Measurements from ENCODE around the gene MKKS. TPM values are rescaled to one million over a fixed set of nuclear protein-coding genes. Genes with fewer than 3 reads are reported as not detected.

MKKS gene
- total and polyA plus RNA-seq, 9 of the 15 experiments (the other 6 are each of a cell fraction or from before 2014, with no cell fraction given) = 6.8 to 26.8 (median 12.0) TPM

GRCh38 chr20:10433623-10434466 is at the start of gene MKKS (continued):
- TF ChIP-seq ZNF609 (CRISPR knock-in tag; IDR thresholded peaks at IDR 0.05; ENCODE audit: borderline replicate concordance) = no peak
- 0 out of 2 replicates have a peak, but pooled peaks have one; percentile 48 for TF ChIP-seq NKRF (IDR thresholded peaks at IDR 0.05; ENCODE audit: borderline replicate concordance)
- TF ChIP-seq RERE (CRISPR knock-in tag; IDR thresholded peaks at IDR 0.05; ENCODE audit: borderline replicate concordance) = no peak
- no peak for TF ChIP-seq HMGN3 (IDR thresholded peaks at IDR 0.05; ENCODE audit: borderline replicate concordance, extremely low read depth, insufficient read length, low read depth, low read length)
- TF ChIP-seq CLOCK (CRISPR knock-in tag; IDR thresholded peaks at IDR 0.05; ENCODE audit: borderline replicate concordance) = no peak
- TF ChIP-seq EP400 (IDR thresholded peaks at IDR 0.05) = peak; percentile 24; the same call in 1 of the 2 replicates
- peak; percentile 51 for TF ChIP-seq VEZF1 (CRISPR knock-in tag; IDR thresholded peaks at IDR 0.05)
